T-helper 2 cell (primary cell): ENCODE data around the gene KCTD12.
"Not testable (repeated sequence)": the region's sequence is repeated elsewhere in the genome, so short reads cannot be mapped to it uniquely, and the experiment has no call there.

ENCODE experiments used
- DNase-seq, 5 experiments: peaks; one replicate each; pipeline versions ENCODE4 v3.0.0 to v3.0.0-alpha.2; 2012 to 2022
- total RNA-seq, 2 donors: gene quantifications; one replicate each; lab custom pipeline; 2026; lab: John Stamatoyannopoulos, UW

KCTD12 gene
- total RNA-seq, result 17.6 to 18.7 reads per million in 2 donors

- peak; percentile 38 to 79 (median 51) for DNase-seq
Observed at GRCh38 chr13:76886292-76887075, at the start of gene KCTD12. Gene KCTD12, minus strand, starts transcription at chr13:76886405. Its CDS starts 257 bp downstream, at chr13:76886148.

- DNase-seq, result no peak
Observed at GRCh38 chr13:76934671-76935070, 48.5 kb upstream of the KCTD12 start.

DNA sequence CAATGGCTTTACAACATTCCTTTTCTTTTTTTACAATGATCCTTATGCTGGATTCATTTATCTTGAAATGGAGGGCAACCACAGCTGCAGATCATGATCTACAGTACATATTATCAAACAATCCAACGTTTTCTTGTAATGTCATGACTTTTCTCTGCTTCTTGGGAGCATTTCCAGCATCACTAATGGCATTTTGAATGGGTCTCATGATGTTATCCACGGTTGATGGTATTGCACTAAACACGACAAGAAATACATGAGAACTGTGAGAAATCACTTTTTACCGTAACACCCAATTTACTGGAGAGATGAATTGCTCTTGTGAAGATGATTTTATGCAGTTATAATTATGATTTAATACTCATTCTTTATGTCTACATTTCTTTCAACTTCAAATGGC lies 45.9 kb upstream of the KCTD12 start:
- no peak for DNase-seq

GRCh38 chr13:76929851-76930374 lies 43.7 kb upstream of the KCTD12 start:
- DNase-seq, result no peak

DNA sequence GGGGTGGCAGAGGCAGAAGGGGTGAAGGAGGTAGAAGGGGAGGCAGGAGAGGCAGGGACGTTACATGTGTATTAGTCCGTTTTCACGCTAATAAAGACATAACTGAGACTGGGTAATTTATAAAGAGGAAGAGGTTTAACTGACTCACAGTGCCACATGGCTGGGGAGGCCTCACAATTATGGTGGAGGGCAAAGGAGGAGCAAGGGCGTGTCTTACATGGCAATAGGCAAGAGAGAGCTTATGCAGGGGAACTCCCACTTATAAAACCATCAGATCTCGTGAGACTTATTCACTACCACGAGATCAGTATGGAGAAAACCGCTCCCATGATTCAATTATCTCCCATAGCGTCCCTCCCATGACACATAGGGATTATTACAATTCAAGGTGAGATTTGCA lies 43.1 kb upstream of the KCTD12 start:
- DNase-seq, result no peak

DNA sequence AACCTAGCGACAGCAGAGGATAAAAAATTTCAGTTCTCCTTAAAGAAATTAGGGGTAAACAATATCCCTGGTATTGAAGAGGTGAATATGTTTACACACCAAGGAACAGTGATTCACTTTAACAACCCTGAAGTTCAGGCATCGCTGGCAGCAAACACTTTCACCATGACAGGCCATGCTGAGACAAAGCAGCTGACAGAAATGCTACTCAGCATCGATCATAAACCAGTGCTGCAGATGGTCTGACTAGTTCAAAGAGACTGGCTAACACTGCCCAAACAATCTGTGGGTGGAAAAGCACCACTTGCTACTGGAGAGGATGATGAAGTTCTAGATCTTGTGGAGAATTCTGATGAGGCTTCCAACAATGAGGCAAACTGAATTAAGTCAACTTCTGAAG lies 42.3 kb upstream of the KCTD12 start:
- DNase-seq, result no peak

DNA sequence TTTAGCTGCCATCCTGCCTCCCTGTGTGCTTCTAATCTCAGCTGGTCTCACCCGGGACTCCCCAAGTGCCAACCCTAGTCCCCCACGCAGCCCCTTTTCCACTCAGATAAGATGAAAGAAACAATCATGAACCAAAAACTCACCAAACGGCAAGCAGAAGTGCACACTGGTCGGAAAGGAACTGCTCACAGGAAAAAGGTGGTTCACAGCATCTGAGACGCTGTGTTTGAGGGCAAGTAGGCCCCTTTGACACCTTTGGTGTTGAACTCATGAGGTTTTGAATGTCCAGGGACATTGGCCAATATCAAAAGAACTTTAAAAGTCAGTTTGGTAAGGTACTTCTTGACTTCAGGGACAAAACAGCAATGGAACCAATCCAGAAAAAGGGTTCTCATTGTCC lies 41.8 kb upstream of the KCTD12 start:
- no peak for DNase-seq

GRCh38 chr13:76925115-76925514 lies 38.9 kb upstream of the KCTD12 start:
- DNase-seq, result no peak

DNA sequence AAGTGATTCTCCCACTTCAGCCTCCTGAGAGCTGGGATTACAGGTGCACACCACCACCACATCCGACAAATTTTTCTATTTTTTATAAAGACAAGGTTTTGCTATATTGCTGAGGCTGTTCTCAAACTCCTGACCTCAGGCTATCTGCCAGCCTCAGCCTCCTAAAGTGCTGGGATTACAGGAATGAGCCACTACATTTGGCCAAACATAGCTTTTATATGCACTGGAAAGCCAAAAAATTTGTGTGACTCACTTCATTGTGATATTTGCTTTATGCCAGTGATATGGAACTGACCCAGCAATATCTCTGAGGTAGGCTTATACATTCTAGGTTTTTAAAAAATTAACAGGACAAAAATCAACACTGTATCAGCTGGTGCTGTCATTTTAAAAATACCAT lies 35.3 kb upstream of the KCTD12 start:
- no peak for DNase-seq

DNA sequence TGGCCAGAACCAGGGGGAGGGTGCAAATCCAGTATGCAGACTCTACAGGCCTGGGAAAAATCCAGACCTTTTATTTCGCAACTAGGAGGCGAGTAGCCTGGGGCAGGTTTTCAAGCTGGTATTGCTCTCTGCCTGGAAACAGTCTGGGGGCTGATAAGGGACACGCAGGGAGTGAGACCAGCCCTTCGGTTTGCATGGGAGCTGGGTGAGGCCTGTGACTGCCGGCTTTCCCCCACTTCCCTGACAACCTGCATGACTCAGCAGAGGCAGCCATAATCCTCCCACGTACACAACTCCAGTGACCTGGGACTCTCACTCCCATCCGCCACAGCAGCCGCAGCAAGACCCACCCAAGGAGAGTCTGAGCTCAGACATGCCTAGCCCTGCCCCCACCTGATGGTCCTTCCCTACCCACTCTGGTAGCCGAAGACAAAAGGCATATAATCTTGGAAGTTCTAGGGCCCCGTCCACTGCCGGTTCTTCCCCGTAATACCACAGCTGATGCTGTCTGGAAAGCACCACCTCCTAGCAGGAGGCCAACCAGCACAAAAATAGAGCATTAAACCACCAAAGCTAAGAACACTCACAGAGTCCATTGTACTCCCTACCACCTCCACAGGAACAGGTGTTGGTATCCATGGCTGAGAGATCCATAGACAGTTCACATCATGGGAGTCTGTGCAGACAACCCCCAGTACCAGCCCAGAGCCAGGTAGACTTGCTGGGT lies 31.7 kb upstream of the KCTD12 start:
- not testable (repeated sequence) for DNase-seq

DNA sequence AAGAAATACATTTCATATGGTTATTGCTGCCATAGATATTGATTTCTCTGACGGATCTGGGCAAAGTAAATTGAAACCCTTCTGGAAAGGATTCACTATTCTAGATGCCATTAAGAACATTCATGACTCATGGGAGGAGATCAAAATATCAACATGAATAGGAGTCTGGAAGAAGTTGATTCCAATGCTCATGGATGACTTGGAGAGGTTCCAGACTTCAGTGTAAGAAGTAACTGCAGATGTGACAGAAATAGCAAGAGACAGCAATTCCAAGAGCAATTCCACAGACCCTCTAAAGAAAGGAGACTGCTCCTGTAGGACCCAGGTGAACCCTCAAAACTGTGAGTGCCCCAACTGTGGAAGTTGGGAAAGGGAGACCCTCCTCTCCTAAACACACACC lies 30.9 kb upstream of the KCTD12 start:
- no peak for DNase-seq

- no peak for DNase-seq
Observed at GRCh38 chr13:76913898-76914297, 27.7 kb upstream of the KCTD12 start.

DNA sequence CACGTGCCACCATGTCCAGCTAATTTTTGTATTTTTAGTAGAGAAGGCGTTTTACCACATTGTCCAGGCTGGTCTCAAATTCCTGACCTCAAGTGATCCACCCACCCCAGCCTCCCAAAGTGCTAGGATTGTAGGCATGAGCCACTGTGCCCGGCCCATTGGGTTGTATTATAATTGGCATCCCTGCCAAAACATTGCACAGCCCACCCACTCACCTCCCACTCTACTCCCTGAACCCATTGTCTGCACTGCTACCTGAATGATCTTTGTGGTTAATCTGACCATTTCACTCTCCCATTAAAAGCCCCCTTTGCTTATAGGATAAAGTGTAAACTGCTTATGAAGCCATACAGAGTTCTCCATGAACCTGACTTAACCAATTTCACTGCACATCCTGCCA lies 26.3 kb upstream of the KCTD12 start:
- no peak for DNase-seq

- no peak for DNase-seq
Observed at GRCh38 chr13:76904507-76904906, 18.3 kb upstream of the KCTD12 start.

- peak; percentile 20 to 69 (median 48) for DNase-seq
Observed at GRCh38 chr13:76903544-76904162, 17.4 kb upstream of the KCTD12 start.

GRCh38 chr13:76899066-76899465 lies 12.9 kb upstream of the KCTD12 start:
- DNase-seq, result not testable (repeated sequence)

DNA sequence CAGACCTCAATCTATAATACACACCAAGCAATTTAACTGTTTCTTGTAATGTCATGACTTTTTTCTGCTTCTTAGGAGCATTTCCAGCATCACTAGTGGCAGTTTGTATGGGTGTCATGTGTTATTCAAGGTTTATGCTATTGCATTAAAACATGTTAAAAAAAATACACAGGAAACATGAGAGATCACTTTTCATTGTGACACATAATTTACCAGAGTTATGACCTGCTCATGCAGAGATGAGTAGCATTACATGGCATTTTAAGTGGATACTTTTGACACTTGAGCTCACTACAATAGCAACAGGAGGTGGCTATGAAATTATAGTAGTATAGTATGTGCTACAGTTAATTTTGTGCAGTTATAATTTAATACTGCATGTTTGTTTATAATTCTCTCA lies 11.0 kb upstream of the KCTD12 start:
- not testable (repeated sequence) for DNase-seq

GRCh38 chr13:76894401-76895110 lies 8.4 kb upstream of the KCTD12 start:
- DNase-seq, result no peak

DNA sequence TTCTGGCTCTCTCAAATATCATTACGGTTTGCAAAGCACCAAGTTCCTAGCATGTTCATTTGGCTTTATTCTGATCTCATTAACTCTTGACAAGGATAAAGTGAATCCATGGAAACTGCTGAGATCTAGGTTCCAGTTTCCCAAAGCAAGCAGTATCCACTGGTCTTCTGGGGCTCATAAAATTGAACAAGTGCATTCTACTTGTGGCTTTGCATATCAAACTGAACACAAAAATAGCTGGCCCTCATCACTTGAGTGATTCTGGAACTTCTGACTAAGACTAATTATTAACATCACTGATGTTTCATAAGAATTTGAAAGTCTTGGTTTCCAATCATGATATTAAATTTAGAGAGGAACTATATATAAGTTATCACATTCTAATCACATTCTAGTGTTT lies 6.3 kb upstream of the KCTD12 start:
- DNase-seq, result no peak

- no peak for DNase-seq
Observed at GRCh38 chr13:76890021-76890420, 3.8 kb upstream of the KCTD12 start.

DNA sequence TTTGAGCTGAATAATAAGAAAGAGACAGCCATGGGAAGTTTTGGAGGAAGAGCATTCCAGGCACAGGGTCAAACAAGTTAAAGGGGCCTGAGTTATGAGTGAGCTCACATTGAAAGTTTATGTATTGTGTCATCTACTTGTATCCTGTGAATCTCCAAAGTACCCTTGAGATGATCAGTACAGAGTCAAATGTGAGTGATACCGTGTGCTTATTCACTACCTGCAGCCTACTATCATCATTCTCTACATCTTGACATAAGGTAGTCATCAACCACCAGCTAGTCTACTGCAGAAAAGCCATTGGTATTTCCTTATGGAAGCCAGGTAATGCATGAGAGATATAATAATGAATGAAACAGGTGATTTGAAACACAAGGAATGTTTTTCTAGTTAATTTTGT lies 3.0 kb upstream of the KCTD12 start:
- no peak for DNase-seq

GRCh38 chr13:76888421-76888820 lies 2.2 kb upstream of the KCTD12 start:
- DNase-seq, result no peak

DNA sequence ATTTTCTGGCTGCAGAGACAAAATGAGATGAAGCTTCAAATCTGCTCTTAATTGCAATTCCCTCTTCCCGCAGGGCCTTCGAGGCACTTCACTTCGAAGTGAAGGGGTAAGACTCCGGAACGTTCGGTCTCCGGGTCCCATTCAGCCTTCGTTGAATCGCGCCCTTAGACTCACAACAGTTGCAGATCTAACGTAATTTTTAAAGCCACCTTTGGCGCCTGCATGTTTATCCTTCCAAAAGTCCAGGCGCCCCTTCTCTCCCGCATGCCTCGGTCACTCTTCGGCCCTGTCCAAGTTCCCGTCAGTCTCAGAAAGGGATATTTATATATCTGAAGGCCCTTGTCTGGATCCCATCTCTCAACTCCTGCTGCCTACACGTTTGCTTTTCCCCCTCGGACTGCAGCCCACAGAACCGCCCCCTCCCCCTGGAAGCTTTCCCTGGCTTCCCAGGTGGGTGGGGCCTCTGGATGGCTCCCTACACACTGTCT lies 915 bp upstream of the KCTD12 start:
- no peak for DNase-seq
